HG02840 (cell line): ENCODE results near the gene RAB8B.

ENCODE experiments used
- ATAC-seq: cut with Tn5 transposase; IDR thresholded peaks from one replicate; pipeline ENCODE4 v1.9.1; 2021; ENCODE audit warnings: mild to moderate bottlenecking, moderate library complexity, moderate number of reproducible peaks; ENCODE audit not compliant: unreplicated experiment, low FRiP score

Gene RAB8B

DNA sequence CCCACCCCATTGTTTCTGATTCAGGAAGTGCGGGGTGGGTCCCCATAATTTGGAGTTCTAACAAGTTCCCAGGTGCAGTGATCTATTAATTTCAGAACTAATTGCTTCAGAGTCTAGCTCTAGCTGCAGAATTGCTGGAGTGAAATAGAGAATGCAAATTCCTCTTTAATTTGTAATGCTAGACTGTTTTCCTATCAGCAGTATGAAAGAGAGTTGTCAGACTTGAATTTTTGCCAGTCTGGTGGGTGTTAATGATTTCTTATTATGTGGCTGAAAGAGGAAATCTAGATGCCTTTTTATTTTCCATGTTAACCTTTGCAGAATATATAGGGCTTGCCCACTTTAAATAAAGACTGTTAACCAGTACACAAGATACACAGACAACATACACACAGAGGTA is 111.7 kb downstream of the RAB8B start:
- ATAC-seq: no peak

DNA sequence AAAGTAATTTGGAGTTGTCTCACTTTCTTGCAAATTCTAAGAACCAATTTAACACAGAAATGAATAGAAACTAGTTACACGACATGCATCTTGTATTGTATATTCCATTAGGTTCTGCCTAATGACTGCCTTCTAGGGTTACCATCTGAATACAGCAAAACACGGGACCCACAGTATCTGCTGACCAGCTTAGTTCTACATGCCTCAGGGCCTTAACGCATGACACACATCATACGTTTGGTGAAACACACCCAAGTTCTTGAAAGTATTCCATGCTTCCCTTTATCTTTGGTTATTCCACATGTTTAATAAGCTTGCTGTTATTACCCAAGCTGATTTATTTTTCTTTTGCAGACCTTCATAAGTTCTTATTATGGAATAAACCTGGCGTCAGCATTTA is 115.9 kb downstream of the RAB8B start:
- no peak for ATAC-seq

DNA sequence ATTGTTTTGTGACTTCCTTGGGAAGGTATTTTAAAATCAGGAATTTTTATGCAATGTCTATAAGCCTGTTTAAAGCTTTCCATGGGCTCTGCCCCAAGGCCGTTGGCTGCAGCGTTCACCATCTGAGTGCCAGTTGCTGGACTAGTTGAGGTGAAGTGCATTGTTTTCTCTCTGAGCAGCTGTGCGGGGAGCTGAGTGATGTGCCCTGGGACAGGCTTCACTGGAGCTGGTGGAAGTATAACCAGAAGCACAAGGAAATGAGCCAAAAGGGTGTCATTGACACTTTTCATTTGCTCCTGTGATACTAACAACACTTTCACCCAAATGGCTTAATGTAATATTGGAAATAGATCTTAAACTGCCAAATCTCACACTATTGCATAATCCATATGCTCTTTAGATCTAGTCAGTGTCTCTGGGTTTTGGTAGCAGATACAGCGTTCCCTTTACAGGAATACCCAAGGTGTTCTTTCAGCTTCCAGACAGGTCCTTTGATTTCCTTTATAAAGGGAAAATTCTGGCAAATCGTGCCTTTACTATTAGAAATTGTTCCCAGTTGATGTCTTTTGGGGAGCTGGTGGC is 117.2 kb downstream of the RAB8B start:
- no peak for ATAC-seq

DNA sequence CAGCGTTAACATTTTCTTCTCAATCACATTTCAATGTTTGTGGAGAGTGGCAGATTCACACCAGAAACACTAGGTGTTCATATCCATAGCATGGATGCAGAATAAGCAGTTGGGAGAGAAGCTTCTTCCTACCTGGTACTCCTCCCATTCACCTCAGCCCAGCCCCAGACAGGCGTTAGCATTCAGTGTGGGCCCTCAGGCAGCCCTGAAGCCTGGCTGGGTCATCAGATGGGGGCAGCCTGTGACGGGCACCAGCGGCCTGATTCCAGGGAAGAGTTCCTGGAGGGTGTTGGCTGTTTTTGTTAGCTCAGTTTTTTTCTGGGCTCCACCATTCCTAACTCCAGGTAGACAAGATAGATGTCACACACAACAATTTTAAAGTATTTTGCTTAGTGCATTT is 119.1 kb downstream of the RAB8B start:
- ATAC-seq: no peak

DNA sequence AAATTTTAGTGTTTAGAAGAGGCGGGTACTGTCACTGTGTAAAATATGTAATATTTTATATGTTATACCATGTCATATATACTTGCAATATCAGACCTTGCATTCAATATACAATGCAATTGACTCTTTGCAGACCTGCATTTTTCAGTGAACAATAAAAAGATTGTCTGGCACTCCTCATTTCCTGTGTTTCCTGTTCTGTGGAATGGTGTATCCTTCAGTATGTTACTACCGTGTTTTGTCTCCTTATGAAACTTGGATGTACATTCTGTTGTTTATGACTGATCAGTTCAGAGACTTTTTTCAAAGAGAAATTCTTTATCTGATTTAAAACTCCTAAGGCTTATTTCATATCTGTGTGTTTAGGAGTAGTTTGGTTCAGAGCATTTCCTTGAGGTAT is 119.5 kb downstream of the RAB8B start:
- ATAC-seq: no peak

DNA sequence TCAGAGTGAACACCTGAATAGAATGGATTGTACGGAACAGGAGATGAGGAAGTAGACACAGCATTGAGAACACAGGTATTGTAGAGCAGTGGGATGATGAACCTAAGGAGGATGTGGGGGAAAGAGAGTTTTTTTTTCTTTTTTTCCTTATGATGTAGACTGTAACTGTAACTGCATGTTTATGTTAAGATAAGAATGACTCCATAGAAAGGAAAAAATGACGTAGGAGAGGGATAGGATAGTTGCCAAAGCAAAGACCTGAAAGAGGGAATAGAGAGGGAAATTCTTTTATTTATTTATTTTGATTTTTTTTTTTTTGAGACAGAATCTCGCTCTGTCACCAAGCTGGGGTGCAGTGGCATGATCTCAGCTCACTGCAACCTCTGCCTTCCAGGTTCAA is 121.2 kb downstream of the RAB8B start:
- no peak for ATAC-seq

DNA sequence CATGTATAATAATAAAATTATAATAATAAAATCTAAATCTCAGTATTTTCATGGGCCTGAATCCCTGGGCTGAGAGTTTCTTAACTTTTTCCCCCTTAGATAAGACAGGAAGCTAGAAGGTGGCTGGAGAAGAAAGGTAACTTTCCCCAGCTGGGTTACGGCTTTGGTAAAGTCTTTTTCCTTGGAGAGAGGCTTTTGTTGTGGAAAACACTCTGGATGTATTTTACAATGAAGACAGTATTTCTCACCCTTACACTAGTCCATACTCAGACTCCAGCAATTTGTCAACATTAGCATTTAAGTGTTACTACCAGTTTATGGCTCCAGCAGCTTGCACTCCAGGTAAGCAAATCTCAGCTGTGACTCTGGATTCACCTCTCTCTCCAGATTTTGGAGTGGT is 122.9 kb downstream of the RAB8B start:
- ATAC-seq: no peak

DNA sequence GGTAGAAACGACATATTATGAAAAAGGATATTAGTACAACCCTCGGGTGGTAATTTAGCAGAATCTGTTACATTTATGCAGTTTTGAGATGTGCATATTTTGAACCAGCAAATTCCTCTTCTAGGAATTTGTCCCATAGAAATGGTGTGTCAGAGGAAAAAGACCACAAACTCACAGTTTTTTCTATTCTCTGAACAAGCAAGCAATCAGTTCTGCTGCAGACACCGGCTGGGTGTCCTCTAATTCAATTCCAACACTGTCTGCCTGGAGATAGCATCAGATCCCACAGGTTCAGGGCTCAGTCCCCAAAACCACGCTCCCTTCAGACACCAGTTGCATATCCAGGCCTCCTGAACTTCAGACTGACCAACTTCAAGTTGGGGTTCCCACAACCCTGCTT is 124.4 kb downstream of the RAB8B start:
- ATAC-seq: no peak

DNA sequence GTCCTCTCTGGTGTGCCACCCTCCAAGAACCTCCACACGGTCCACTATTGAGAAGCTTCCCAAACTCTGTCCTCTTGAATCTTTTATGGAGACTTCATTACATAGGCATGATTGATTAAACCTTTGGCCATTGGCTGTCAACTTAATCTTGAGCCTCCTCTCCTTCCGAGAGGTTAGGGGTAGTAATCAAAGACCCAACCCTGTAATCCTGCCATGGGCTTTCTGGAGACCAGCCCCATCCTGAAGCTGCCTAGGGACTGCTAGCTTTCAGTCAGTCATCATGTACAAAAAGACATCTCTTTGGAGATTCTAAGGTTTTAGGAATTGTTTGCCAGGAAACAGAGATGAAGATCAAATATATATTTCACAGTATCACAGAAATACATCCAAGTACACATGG is 125.0 kb downstream of the RAB8B start:
- ATAC-seq: no peak
